ENCODE data around the gene ABHD10. TPM values are rescaled to one million over a fixed set of nuclear protein-coding genes. Genes with fewer than 3 reads are reported as not detected.

Gene ABHD10
- total RNA-seq, 2 experiments from 2014 or later = 53.1 to 54.6 TPM

- H3K4me3 Mint-ChIP-seq = no peak overlapping the region
Measured at GRCh38 chr3:111967651-111968274, 11.1 kb upstream of the ABHD10 start.

GRCh38 chr3:111968319-111969054 lies 10.3 kb upstream of the ABHD10 start:
- CTCF ChIA-PET = interaction anchor here (0.6 to 8.2 kb wide), 30 partner anchors 9 to 390 kb away, joined by 3 to 159 read pairs (median 4); partner anchors contain the start of gene ABHD10
- no peaks in the 10 kb centered on the region for H3K9me3 Mint-ChIP-seq
- H3K4me3 Mint-ChIP-seq = no peak overlapping the region
- intact Hi-C loops (cut with micrococcal nuclease) = loop anchor here (10.0 kb wide), 1 partner anchor 654 kb away; no protein-coding TSS in a partner anchor
- H3K27me3 Mint-ChIP-seq (ENCODE audit: low read depth) = peaks cover 2% of the 10 kb centered on the region
- H3K4me1 Mint-ChIP-seq (ENCODE audit: low read depth) = peaks cover 22% of the 10 kb centered on the region
- no peaks in the 10 kb centered on the region for H3K36me3 Mint-ChIP-seq (ENCODE audit: low read depth)
- H3K27ac Mint-ChIP-seq = no peak overlapping the region
- DNase-seq = no peak

More at GRCh38 chr3:111967651-111968274, 11.1 kb upstream of the ABHD10 start:
- Mint-ChIP-seq H3K9me3 (no peaks in the 10 kb centered on the region), H3K27ac (no peak overlapping the region), H3K4me1 (ENCODE audit: low read depth) (peaks cover 25% of the 10 kb centered on the region), H3K27me3 (ENCODE audit: low read depth) (no peaks in the 10 kb centered on the region), H3K36me3 (ENCODE audit: low read depth) (no peaks in the 10 kb centered on the region)
- CTCF ChIA-PET = interaction anchor here (0.6 to 8.2 kb wide), 29 partner anchors 10 to 390 kb away, joined by 3 to 159 read pairs (median 4); partner anchors contain the start of gene ABHD10
- intact Hi-C loops (cut with micrococcal nuclease) = loop anchor here (1.0 to 10.0 kb wide), 8 partner anchors 46 to 653 kb away; no protein-coding TSS in a partner anchor
- DNase-seq = peak; percentile 93

GRCh38 chr3:111970376-111970775 lies 8.4 kb upstream of the ABHD10 start:
- no peak for DNase-seq
- no peak overlapping the region for H3K27ac Mint-ChIP-seq
- intact Hi-C loops (cut with micrococcal nuclease) = no loop called here

GRCh38 chr3:111971533-111972130 lies 7.2 kb upstream of the ABHD10 start:
- H3K36me3 Mint-ChIP-seq (ENCODE audit: low read depth) = no peaks in the 10 kb centered on the region
- intact Hi-C loops (cut with micrococcal nuclease) = no loop called here
- no peaks in the 10 kb centered on the region for H3K9me3 Mint-ChIP-seq
- H3K27me3 Mint-ChIP-seq (ENCODE audit: low read depth) = peaks cover 2% of the 10 kb centered on the region
- CTCF ChIA-PET = interaction anchor here (0.7 to 8.2 kb wide), 5 partner anchors 20 to 294 kb away, joined by 3 to 159 read pairs (median 20); no protein-coding TSS in a partner anchor
- no peak for DNase-seq
- no peak overlapping the region for H3K27ac Mint-ChIP-seq
- H3K4me3 Mint-ChIP-seq = no peak overlapping the region
- H3K4me1 Mint-ChIP-seq (ENCODE audit: low read depth) = peaks cover 6% of the 10 kb centered on the region

More at GRCh38 chr3:111970376-111970775, 8.4 kb upstream of the ABHD10 start:
- Mint-ChIP-seq H3K9me3 (no peaks in the 10 kb centered on the region), H3K36me3 (ENCODE audit: low read depth) (no peaks in the 10 kb centered on the region), H3K4me3 (no peak overlapping the region), H3K4me1 (ENCODE audit: low read depth) (peaks cover 14% of the 10 kb centered on the region), H3K27me3 (ENCODE audit: low read depth) (peaks cover 2% of the 10 kb centered on the region)
- CTCF ChIA-PET = interaction anchor here (0.7 to 8.2 kb wide), 11 partner anchors 9 to 262 kb away, joined by 3 to 159 read pairs (median 4); partner anchors contain the start of gene ABHD10

- no peak for DNase-seq
- intact Hi-C loops (cut with micrococcal nuclease) = no loop called here
- Mint-ChIP-seq H3K27ac (no peak overlapping the region), H3K36me3 (ENCODE audit: low read depth) (no peaks in the 10 kb centered on the region), H3K4me1 (ENCODE audit: low read depth) (no peaks in the 10 kb centered on the region), H3K9me3 (no peaks in the 10 kb centered on the region), H3K4me3 (no peak overlapping the region), H3K27me3 (ENCODE audit: low read depth) (peaks cover 2% of the 10 kb centered on the region)
- CTCF ChIA-PET = interaction anchor here (1.2 to 3.9 kb wide), 2 partner anchors 17 to 41 kb away, joined by 3 to 20 read pairs; no protein-coding TSS in a partner anchor
Measured at GRCh38 chr3:111972891-111973290, 5.9 kb upstream of the ABHD10 start.

GRCh38 chr3:111975131-111975530 lies 3.7 kb upstream of the ABHD10 start:
- Mint-ChIP-seq H3K27me3 (ENCODE audit: low read depth) (peaks cover 2% of the 10 kb centered on the region), H3K4me1 (ENCODE audit: low read depth) (peaks cover 7% of the 10 kb centered on the region), H3K4me3 (no peak overlapping the region), H3K36me3 (ENCODE audit: low read depth) (no peaks in the 10 kb centered on the region), H3K9me3 (no peaks in the 10 kb centered on the region), H3K27ac (no peak overlapping the region)
- CTCF ChIA-PET = interaction anchor here (0.7 to 3.9 kb wide), 4 partner anchors 38 to 306 kb away, joined by 3 to 20 read pairs (median 3); no protein-coding TSS in a partner anchor
- intact Hi-C loops (cut with micrococcal nuclease) = loop anchor here (5.0 kb wide), 3 partner anchors 403 to 903 kb away; partner anchors contain the start of genes ATG3, NECTIN3 and SLC35A5
- no peak for DNase-seq

GRCh38 chr3:111976254-111976653 lies 2.6 kb upstream of the ABHD10 start:
- intact Hi-C loops (cut with micrococcal nuclease) = loop anchor here (5.0 kb wide), 3 partner anchors 404 to 904 kb away; partner anchors contain the start of genes ATG3, NECTIN3 and SLC35A5
- Mint-ChIP-seq H3K27ac (no peak overlapping the region), H3K27me3 (ENCODE audit: low read depth) (peaks cover 2% of the 10 kb centered on the region), H3K36me3 (ENCODE audit: low read depth) (peaks cover 3% of the 10 kb centered on the region), H3K4me1 (ENCODE audit: low read depth) (peaks cover 17% of the 10 kb centered on the region), H3K9me3 (no peaks in the 10 kb centered on the region), H3K4me3 (no peak overlapping the region)
- CTCF ChIA-PET = interaction anchor here (2.9 to 4.3 kb wide), 2 partner anchors 9 to 38 kb away, joined by 19 to 49 read pairs; no protein-coding TSS in a partner anchor
- no peak for DNase-seq

- H3K36me3 Mint-ChIP-seq (ENCODE audit: low read depth) = peaks cover 9% of the 10 kb centered on the region
- peaks cover 45% of the 10 kb centered on the region for H3K4me1 Mint-ChIP-seq (ENCODE audit: low read depth)
- intact Hi-C loops (cut with micrococcal nuclease) = loop anchor here (1.0 to 10.0 kb wide), 7 partner anchors 96 to 907 kb away; partner anchors contain the start of genes ATG3, CD96, NECTIN3 and SLC35A5
- peak overlapping the region; percentile 89 for H3K27ac Mint-ChIP-seq
- DNase-seq = no peak
- CTCF ChIA-PET = interaction anchor here (0.5 to 4.3 kb wide), 10 partner anchors 9 to 361 kb away, joined by 3 to 49 read pairs (median 4); no protein-coding TSS in a partner anchor
- no peaks in the 10 kb centered on the region for H3K27me3 Mint-ChIP-seq (ENCODE audit: low read depth)
- H3K9me3 Mint-ChIP-seq = no peaks in the 10 kb centered on the region
- H3K4me3 Mint-ChIP-seq = peak overlapping the region; percentile 87
Measured at GRCh38 chr3:111979434-111980038, 710 bp downstream of the ABHD10 start.

- Mint-ChIP-seq H3K27ac (no peak overlapping the region), H3K36me3 (ENCODE audit: low read depth) (peaks cover 11% of the 10 kb centered on the region), H3K4me3 (peak overlapping the region; percentile 44), H3K27me3 (ENCODE audit: low read depth) (no peaks in the 10 kb centered on the region), H3K9me3 (no peaks in the 10 kb centered on the region), H3K4me1 (ENCODE audit: low read depth) (peaks cover 58% of the 10 kb centered on the region)
- DNase-seq = peak; percentile 28
- CTCF ChIA-PET = interaction anchor here (1.4 to 2.6 kb wide), 3 partner anchors 8 to 33 kb away, joined by 4 to 15 read pairs (median 14); no protein-coding TSS in a partner anchor
- intact Hi-C loops (cut with micrococcal nuclease) = loop anchor here (10.0 kb wide), 1 partner anchor 324 kb away; no protein-coding TSS in a partner anchor
Measured at GRCh38 chr3:111980716-111981456, 2.1 kb downstream of the ABHD10 start.

GRCh38 chr3:111981457-111981763 lies 2.6 kb downstream of the ABHD10 start:
- intact Hi-C loops (cut with micrococcal nuclease) = loop anchor here (10.0 kb wide), 1 partner anchor 323 kb away; no protein-coding TSS in a partner anchor
- peak overlapping the region; percentile 11 for H3K4me3 Mint-ChIP-seq
- H3K9me3 Mint-ChIP-seq = no peaks in the 10 kb centered on the region
- no peaks in the 10 kb centered on the region for H3K27me3 Mint-ChIP-seq (ENCODE audit: low read depth)
- H3K27ac Mint-ChIP-seq = no peak overlapping the region
- H3K36me3 Mint-ChIP-seq (ENCODE audit: low read depth) = peaks cover 14% of the 10 kb centered on the region
- no peak for DNase-seq
- H3K4me1 Mint-ChIP-seq (ENCODE audit: low read depth) = peaks cover 59% of the 10 kb centered on the region
- CTCF ChIA-PET = interaction anchor here (1.4 to 2.6 kb wide), 2 partner anchors 11 to 32 kb away, joined by 4 to 15 read pairs; no protein-coding TSS in a partner anchor

All from activated naive CD4-positive, alpha-beta T cell treated with anti-CD3 and anti-CD28 coated beads for 36 hours (primary cell).